Inferior parietal cortex (tissue), 1 donor: Measurements from ENCODE around the gene SLC36A1.
"Not testable (repeated sequence)": the region's sequence is repeated elsewhere in the genome, so short reads cannot be mapped to it uniquely, and the experiment has no call there.

Experiments
- DNase-seq: peaks from one replicate; pipeline ENCODE4 v3.0.0-alpha.2; 2016; ENCODE audit errors: extremely low spot score

The SLC36A1 gene

DNA sequence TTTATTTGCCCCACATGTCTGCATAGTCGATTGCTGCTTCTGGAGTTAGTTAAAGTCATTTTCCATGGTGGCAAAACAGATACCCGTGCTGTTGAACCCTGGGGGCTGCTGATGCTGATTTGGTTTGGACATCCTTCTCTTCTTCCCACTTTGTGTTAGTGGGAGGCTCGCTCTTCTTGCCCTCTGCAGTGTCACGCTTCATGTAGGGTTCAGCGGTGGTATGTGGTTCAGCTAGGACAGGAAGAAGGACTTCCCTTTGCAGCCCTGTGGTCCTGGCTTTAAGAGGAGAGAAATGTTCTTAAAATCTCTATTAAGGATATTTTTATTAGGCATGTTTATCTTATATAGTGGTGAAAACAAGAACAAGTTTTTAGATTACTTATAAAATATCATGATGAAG, 36.2 kb downstream of the SLC36A1 start:
- no peak for DNase-seq

DNA sequence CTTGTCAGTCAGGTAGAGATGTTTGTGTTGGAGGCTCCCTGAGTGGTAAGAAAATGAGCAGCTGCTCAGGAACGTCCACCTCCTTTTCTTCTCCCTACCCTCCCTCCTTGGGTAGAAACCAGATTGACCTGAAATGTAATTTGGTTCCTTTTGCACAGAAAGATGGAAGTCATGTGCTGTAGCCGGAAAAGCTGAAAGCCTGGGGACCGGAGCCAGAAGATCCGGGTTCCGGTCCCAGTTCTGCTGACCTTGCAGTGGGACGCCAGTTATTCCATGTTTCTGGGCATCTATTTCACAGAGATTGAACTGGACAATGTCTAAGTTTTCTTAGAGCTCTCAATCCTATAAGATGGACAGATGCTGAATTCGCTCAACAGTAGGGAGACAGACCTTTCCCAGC, 40.1 kb downstream of the SLC36A1 start:
- no peak for DNase-seq

DNA sequence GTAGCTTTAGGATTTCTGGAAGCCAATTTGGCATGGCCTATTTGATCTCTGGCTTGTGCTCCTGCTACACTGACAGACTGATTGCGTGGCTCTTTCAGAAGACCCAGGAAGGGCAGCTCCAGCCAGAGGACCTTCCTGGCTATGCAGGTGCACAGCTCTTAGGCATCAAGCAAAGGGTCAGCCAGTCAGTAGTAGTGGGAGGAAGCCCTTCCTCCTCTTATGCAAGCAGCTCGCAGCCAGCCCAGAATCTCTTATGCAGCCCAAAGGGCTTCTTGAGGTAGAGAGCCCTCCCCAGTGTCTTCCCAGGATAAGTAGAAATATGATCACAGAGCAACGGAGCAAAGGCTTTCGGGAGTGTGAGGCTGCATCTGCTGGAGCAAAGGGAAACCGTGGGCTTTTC, 43.2 kb downstream of the SLC36A1 start:
- no peak for DNase-seq

DNA sequence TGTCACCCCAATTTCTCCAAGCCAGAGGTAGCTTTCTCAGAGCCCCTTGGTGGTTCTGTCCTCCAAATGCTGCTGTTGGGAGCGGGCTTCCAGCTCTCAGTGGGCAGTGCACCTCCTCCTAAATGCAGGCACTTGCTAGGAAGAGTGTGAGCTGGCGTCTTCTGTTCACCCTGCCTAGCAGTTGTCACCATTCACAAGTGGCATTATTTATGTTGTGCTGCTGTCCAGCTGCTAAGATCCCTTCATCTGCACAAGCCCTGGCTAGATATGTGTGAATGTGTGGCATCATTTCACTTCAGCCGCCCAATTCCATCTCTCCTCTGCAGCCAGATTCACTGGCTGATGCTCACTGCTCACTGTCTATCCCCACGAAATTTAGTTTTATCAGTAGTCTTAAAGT, 43.7 kb downstream of the SLC36A1 start:
- no peak for DNase-seq

DNA sequence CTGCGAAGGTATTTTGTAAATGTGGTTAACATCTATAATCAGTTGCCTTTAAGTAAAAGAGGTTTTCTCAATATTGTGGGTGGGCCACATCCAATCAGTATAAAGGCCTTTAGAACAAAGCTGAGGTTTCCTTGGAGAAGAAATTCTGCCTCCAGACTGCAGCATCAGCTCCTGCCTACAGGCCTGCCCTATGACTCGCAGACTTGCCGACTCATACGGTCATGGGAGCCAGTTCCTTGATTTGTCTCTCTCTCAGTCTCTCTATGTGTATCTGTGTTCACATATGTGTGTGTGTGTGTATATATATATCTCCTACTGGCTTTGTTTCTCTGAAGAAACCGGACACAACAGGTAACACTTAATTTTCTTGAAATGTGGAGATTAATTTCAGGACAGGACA, 45.3 kb downstream of the SLC36A1 start:
- no peak for DNase-seq

DNA sequence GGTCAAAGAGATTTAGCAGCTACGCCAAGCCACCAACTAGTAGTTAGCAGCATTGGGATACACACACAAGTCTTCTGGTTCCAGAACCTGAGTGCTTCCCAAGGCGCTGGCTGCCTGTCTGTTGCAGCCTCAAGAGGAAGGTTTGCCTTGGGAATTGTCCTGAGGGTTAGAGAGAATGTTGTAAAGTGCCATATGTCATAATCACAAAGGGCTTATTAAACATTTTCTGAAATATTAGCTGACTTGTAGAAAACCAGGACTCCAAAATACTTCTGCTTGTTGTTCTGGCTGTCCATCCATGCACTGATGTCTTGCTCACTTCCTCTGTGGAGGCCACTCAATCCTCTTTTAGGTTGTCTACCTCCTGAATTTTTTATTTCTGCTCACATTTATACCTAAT, 46.3 kb downstream of the SLC36A1 start:
- no peak for DNase-seq

DNA sequence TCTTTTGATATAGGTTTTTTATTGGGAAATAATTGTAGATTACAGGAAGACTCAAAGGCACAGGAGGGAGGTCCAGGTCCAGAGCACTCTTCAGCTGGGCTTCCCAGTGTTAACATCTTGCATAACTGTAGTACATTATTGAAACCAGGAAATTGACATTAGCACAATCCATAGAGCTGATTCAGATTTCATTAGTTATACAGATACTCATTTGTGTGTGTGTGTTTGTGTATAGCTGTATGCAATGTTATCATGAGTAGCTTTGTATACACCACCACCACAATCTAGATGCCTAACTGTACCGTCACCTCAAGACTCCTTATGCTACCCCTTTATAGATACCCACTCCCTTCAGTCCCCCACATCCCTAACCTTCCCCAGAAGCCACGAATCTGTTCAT, 47.9 kb downstream of the SLC36A1 start:
- DNase-seq, result no peak

DNA sequence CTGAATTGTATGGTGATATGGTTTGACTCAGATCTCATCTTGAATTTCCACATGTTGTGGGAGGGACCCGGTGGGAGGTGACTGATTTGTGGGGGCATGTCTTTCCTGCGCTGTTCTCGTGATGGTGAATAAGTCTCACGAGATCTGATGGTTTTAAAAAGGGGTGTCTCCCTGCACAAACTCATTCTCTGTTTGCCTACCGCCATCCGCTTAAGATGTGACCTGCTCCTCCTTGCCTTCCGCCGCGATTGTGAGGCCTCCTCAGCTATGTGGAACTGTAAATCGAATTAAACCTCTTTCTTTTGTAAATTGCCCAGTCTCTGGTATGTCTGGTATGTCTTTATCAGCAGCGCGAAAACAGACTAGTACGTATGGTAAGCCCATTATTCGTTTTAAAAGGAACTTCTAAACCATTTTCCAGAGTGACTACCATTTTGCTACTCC, 48.7 kb downstream of the SLC36A1 start:
- no peak for DNase-seq

DNA sequence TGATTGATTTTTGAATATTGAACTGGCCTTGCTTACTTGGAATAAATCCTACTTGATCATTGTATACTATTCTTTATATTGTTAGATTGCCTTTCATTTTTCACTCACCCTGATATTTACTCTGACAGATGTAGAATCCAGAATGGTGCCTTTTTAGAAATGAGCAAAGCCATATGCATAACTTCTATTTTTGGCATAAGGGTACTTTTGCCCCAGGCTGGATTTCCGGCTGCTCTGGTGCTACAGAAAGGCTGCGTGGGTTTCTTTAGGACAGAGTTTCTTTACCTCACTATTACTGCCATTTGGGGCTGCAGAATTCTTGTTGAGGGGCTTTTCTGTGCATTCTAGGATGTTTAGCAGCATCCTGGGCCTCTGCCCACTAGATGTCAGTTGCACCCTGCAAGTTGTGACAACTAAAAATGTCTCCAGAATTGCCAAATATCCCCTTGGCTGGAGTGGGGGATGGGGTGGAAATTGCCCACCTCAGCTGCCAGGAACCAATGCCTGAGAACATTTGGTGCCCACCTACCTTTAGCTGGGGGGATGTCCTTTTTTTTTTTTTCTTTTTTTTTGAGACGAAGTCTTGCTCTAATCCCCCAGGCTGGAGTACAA, 50.1 kb downstream of the SLC36A1 start:
- no peak for DNase-seq

DNA sequence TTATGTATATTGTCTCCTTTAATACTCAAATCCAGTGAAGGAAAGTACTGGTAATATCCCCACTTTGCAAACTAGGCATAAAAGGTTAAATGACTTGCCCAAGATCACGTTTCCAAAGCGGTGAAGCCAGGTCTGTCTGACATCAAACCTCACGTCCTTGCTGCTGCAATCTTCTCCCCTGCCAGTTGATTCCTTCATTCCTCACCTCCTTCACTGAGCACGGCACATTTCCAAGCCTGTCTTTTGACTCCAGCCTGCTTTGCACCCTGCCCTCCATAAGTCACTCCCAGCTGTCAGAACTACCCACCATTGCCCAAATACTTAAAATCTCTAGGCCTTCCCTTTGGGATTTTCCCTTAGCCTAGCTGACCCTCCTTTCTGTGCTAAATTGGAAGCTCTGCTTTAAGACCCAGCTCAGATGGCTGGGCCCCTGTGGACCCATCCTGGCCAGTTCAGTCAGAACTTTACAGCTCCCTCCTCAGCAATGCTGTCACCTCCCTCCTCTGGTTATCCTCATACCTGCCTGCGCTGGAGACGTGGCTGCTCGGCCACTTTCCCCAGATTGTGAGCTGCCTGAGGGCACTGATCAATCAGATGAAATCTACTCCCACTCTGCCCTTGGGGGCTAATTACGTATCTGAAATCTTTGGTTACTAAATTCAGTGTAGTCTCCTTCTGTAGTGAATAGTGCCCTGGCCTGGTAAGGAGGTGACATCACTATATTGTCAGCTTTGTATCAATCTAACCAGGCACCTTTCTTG, 51.2 kb downstream of the SLC36A1 start:
- DNase-seq, result no peak

DNA sequence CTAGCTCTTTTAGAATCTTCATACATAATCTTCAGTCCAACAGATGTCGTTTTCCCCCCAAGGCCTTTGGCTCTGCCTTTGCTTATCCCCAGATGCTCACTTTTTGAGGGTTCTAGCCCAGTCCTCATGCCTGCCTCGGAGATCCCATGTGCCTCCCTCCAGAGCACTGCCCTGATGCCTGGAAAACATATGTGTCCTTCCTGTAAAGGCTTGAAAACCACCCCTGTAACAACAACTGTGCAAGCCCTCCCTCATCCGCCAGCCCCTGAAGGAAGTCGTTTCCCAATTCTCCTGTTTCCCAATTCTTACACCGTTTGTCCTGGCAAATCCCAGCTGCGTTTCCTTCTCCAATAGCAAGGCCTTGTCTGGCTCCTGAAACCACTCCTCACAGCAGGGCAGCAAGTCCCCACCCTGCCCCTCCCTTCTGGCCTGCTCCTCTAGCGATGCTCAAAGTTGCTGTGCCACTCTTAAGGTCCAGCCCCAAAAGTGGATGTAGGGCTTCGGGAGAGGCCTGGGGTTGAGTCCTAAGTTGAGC, 52.2 kb downstream of the SLC36A1 start:
- DNase-seq, result no peak

DNA sequence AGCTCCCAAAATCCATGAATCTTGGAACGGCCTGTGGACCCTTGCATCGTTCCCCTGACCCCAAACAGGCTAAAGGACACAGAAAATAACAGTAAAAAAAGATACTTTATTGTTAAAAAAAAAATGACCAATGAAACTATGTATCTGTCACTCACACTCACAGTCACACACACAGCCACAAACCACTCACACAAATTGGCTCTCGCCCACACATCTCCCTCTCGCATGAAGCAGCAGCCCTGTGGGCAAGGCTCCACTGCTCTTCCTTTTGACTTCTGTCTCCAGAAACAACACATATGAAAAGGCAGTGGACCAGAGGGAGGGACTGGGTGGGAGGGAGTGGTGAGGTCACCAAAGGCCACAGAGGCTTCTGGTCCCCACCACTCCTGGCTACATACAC, 56.6 kb downstream of the SLC36A1 start:
- DNase-seq, result no peak

DNA sequence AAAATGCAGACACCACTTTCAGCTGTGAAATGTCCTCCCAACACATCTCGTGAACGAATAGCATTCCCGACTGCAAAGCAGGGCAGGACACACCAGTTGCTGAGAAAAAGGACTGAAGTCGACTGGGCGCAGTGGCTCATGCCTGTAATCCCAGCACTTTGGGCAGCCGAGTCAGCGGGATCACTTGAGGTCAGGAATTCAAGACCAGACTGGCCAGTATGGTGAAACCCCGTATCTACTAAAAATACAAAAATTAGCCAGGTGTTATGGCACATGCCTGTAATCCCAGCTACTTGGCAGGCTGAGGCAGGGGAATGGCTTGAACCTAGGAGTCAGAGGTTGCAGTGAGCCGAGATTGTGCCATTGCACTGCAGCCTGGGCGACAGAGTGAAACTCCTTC, 60.9 kb downstream of the SLC36A1 start:
- not testable (repeated sequence) for DNase-seq

DNA sequence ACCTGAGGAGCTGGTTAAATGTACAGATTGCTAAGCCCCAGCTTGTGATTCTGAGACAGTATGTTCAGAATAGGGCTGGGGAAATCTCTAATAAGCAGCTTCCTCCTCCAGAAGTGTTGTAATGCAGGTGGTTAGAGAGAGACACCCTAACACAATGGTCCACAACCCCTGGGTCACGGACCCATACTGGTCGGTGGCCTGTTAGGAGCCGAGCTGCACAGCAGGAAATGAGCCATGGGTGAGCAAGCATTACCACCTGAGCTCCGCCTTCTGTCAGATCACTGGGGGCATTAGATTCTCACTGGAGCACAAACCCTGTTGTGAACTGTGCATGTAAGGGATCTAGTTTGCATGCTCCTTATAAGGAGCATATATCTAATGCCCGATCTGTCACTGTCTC, 61.8 kb downstream of the SLC36A1 start:
- DNase-seq, result no peak

DNA sequence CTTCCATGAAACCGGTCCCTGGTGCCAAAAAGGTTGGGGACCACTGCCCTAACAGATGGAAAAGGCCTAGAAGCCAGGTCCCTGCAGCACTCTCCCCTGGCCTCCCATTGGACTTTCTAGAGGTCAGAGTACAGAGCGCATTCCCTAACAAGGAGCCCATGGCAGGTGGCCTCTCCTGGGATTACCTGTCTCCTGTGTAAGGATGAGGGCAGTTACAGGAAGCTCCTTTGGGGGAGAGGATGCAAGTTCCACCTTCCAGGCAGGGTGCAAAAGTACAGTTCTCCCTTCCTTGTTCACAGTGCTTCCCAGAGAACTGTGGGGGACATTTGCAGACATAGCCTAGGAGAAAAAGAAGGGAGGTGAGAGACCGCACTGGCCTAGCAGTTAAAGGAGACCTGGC, 62.4 kb downstream of the SLC36A1 start:
- no peak for DNase-seq

DNA sequence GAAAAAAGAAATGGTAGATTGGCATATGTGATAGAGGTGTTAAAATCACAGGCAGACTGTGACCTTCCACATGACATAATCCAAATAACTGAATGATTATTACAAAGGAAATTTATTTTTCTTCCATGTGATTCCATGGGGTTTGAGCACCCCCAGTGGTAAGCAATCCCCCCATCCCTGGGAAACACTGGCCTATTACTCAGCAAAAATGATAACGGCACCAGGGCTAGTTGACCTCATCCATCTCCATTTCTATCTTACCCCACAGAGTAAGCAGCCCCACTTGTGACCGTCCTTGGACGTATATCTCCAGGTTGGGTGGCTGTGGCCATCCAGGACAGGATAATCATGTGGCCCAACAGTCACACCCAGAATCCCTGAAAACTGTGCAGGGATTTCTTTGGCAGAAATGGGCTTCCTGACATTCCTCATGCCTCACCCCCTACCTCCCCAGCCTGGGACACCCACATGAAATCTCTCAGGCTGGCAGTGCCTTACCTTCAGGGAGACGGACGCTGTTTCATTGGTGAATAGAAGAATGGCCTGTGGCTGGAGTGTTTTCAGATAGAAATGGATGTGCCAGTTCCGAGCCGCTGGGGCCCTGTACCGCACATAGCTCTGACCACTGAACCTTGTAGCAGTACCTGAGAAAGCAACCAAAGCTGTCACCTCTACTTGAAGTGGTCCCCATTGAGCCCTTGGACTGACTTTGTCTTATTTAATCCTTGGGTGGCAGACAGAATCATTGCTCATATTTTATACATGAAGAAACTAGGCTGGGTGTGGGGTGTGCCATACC, 69.9 kb downstream of the SLC36A1 start:
- DNase-seq, result no peak

DNA sequence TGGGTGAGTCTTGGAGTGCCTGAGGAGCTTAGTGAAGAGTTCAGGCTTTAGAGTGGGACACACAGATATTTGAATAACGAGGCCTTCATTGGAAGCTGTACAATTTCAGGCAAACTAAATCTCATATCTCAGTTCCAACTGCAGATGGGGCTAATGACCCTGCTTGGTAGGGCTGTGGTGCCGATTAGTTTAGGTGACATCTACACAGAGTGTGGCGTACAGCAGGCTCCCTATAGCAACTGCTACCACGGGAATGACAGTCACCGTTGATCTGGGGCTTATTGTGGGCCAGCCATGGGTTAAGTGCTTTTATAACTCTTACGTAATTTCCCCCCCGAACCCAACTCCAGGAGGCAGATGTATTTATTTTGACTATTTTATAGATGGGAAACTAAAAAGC, 72.9 kb downstream of the SLC36A1 start:
- no peak for DNase-seq

DNA sequence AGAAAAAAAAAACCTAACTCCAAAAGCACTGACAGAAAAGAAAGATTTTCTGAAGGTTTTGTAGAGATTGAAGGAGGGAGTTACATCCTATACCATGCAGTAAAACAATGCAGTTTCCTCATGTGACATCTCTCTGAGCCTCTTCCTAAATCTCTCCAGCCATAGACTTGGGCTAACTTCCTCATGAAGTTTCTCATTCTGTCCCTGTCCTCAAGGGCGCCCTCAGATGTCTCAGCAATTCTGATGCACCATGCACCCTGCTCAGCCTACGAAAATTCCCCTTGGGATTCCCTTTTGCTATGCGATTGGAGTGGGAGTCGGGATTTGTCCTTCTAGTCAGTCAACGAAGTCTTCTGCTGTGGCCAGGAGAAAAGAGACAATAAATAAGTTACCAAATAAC, 74.8 kb downstream of the SLC36A1 start:
- DNase-seq, result no peak

DNA sequence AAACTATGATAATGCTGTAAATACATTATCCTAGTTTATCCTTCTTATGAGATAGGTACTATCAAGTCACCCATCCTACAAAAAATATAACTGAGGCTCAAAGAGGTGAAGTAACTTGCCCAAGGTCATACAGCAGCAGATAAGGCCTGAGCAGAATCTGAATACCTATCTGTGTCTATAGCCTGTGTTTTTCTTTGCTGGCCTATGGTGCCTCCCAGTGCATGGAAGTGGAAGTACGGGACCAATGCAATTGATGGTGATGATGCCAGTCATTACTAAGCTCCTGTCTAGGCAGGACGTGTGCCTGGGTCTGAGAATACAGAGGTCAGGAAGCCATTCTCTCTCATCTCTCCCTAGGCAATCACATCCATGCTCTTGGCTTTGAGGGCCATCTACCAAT, 75.9 kb downstream of the SLC36A1 start:
- DNase-seq, result peak; percentile 8

DNA sequence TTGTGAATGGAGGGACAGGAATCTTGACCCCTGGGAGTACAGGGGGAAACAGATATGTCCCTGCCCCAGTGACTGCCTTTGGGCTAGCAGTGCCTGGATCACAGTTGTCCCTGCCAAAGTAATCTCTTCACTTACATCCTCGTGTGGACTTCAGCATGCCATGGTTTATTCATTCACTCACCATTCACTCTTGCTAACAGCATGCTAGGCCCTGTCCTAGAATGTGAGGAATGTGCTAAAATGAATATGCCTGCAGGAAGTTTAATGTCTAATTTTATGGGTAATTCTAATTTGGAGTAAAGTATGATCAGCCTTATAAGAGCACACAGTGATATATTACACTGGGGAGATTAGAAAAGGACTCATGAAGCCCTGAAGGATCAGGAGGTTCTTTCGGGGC, 80.8 kb downstream of the SLC36A1 start:
- DNase-seq, result no peak

DNA sequence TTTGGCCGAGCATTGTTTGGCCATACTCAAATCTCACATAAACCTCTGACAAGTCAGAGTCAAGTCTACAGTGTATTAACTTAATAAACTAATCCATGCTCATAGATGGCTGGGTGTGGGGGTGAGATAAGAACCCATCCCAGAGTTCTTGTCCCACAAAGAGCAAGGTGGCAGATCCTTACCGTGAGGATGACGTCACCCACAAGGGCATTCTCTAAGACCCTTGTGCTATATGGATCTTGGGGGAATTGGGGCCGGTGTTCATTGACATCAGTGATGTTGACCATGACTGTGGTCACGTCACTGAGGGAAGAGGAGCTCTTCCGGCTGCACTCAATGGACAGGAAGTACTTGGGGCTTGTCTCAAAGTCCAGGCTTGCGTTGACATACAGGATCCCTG, 81.6 kb downstream of the SLC36A1 start:
- DNase-seq, result no peak

DNA sequence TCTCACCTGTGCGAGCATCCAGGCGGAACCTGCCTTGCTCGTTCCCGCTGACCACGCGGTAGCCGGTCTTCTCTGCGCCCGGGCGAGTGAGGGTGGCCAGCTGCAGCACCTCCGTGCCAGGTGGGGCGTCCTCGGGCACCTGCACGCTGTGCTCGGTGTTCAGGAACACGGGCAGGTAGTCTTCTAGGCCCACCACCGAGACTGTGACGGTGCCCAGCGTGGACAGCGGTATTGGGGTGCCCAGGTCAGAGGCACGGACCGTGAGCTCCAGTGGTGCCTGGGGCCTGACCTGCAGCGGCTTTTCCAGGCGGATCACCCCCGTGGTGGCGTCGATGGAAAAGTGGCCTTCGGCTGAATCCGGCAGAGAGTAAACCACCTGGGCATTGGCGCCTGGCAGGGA, 84.2 kb downstream of the SLC36A1 start:
- DNase-seq, result no peak

DNA sequence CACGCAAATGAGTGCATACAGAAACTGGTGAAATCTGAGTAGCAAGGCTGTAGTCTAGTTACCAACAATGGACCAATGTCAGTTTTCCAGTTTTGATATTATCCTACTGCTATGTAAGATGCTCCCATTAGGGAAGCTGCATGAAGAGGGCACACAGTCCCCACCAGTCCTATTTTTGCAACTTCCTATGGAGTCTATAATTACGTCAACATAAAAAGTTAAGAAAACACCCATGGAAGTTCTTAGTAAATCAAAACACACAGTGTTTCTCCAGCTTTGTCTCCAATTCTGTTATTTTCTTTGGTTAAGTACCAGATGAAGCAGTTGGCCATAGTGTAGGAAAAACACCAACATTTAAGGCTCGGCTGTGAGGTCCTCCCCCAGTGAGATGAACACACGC, 85.0 kb downstream of the SLC36A1 start:
- no peak for DNase-seq
